ENCODE results near the gene FAM171A1.
"Not testable (repeated sequence)": the region's sequence is repeated elsewhere in the genome, so short reads cannot be mapped to it uniquely, and the experiment has no call there.

The FAM171A1 gene

GRCh38 chr10:15393139-15393825 lies 22.2 kb upstream of the FAM171A1 start:
- Histone ChIP-seq H3K36me3 (ENCODE audit: insufficient read depth, low read depth, low read length) (no peaks in the 10 kb centered on the region), H3K9ac (ENCODE audit: low read depth, low read length) (no peak overlapping the region)

GRCh38 chr10:15391491-15391890 lies 20.4 kb upstream of the FAM171A1 start:
- Histone ChIP-seq H3K9me3 (ENCODE audit: insufficient read depth, low read depth, low read length) (no peaks in the 10 kb centered on the region), H3K4me3 (ENCODE audit: low read length) (no peak overlapping the region), H3K9ac (ENCODE audit: low read depth, low read length) (no peak overlapping the region), H3K27me3 (ENCODE audit: insufficient read depth, low read length) (no peaks in the 10 kb centered on the region), H3K36me3 (ENCODE audit: insufficient read depth, low read depth, low read length) (no peaks in the 10 kb centered on the region), H3K27ac (ENCODE audit: low read length) (no peak overlapping the region), H3K4me1 (ENCODE audit: insufficient read depth, low read length) (no peaks in the 10 kb centered on the region)

More at GRCh38 chr10:15393139-15393825, 22.2 kb upstream of the FAM171A1 start:
- Histone ChIP-seq H3K27ac (ENCODE audit: low read length) (no peak overlapping the region), H3K27me3 (ENCODE audit: insufficient read depth, low read length) (no peaks in the 10 kb centered on the region), H3K4me1 (ENCODE audit: insufficient read depth, low read length) (no peaks in the 10 kb centered on the region), H3K4me3 (ENCODE audit: low read length) (no peak overlapping the region), H3K9me3 (ENCODE audit: insufficient read depth, low read depth, low read length) (no peaks in the 10 kb centered on the region)

GRCh38 chr10:15388172-15388571 lies 17.1 kb upstream of the FAM171A1 start:
- H3K36me3 ChIP-seq (ENCODE audit: insufficient read depth, low read depth, low read length); H3K9me3 ChIP-seq (ENCODE audit: insufficient read depth, low read depth, low read length); H3K27ac ChIP-seq (ENCODE audit: low read length); H3K4me3 ChIP-seq (ENCODE audit: low read length); H3K4me1 ChIP-seq (ENCODE audit: insufficient read depth, low read length); H3K27me3 ChIP-seq (ENCODE audit: insufficient read depth, low read length); H3K9ac ChIP-seq (ENCODE audit: low read depth, low read length): not testable (repeated sequence)

GRCh38 chr10:15387021-15387420 lies 15.9 kb upstream of the FAM171A1 start:
- H3K36me3 ChIP-seq (ENCODE audit: insufficient read depth, low read depth, low read length), result no peaks in the 10 kb centered on the region
- no peak overlapping the region for H3K4me3 ChIP-seq (ENCODE audit: low read length)
- H3K9me3 ChIP-seq (ENCODE audit: insufficient read depth, low read depth, low read length), result no peaks in the 10 kb centered on the region
- no peak overlapping the region for H3K27ac ChIP-seq (ENCODE audit: low read length)
- no peak overlapping the region for H3K9ac ChIP-seq (ENCODE audit: low read depth, low read length)
- H3K27me3 ChIP-seq (ENCODE audit: insufficient read depth, low read length), result no peaks in the 10 kb centered on the region
- H3K4me1 ChIP-seq (ENCODE audit: insufficient read depth, low read length), result no peaks in the 10 kb centered on the region

GRCh38 chr10:15385552-15386455 lies 14.7 kb upstream of the FAM171A1 start:
- H3K4me1 ChIP-seq (ENCODE audit: insufficient read depth, low read length), result no peaks in the 10 kb centered on the region
- no peak overlapping the region for H3K9ac ChIP-seq (ENCODE audit: low read depth, low read length)
- H3K27ac ChIP-seq (ENCODE audit: low read length), result no peak overlapping the region
- H3K27me3 ChIP-seq (ENCODE audit: insufficient read depth, low read length), result no peaks in the 10 kb centered on the region
- H3K4me3 ChIP-seq (ENCODE audit: low read length), result no peak overlapping the region
- H3K36me3 ChIP-seq (ENCODE audit: insufficient read depth, low read depth, low read length), result no peaks in the 10 kb centered on the region
- no peaks in the 10 kb centered on the region for H3K9me3 ChIP-seq (ENCODE audit: insufficient read depth, low read depth, low read length)

- Histone ChIP-seq H3K9me3 (ENCODE audit: insufficient read depth, low read depth, low read length) (no peaks in the 10 kb centered on the region), H3K27ac (ENCODE audit: low read length) (no peak overlapping the region), H3K27me3 (ENCODE audit: insufficient read depth, low read length) (no peaks in the 10 kb centered on the region), H3K36me3 (ENCODE audit: insufficient read depth, low read depth, low read length) (no peaks in the 10 kb centered on the region), H3K9ac (ENCODE audit: low read depth, low read length) (no peak overlapping the region), H3K4me3 (ENCODE audit: low read length) (no peak overlapping the region), H3K4me1 (ENCODE audit: insufficient read depth, low read length) (no peaks in the 10 kb centered on the region)
Measured at GRCh38 chr10:15381420-15381819, 10.3 kb upstream of the FAM171A1 start.

- no peak overlapping the region for H3K4me3 ChIP-seq (ENCODE audit: low read length)
- no peaks in the 10 kb centered on the region; the same call in 1 of the 2 replicates for H3K4me1 ChIP-seq (ENCODE audit: insufficient read depth, low read length)
- H3K27me3 ChIP-seq (ENCODE audit: insufficient read depth, low read length), result no peaks in the 10 kb centered on the region
- no peaks in the 10 kb centered on the region for H3K9me3 ChIP-seq (ENCODE audit: insufficient read depth, low read depth, low read length)
- no peak overlapping the region for H3K27ac ChIP-seq (ENCODE audit: low read length)
- H3K9ac ChIP-seq (ENCODE audit: low read depth, low read length), result no peak overlapping the region
- no peaks in the 10 kb centered on the region for H3K36me3 ChIP-seq (ENCODE audit: insufficient read depth, low read depth, low read length)
Measured at GRCh38 chr10:15379078-15379477, 8.0 kb upstream of the FAM171A1 start.

- Histone ChIP-seq H3K4me3 (ENCODE audit: low read length) (no peak overlapping the region), H3K27me3 (ENCODE audit: insufficient read depth, low read length) (no peaks in the 10 kb centered on the region), H3K9me3 (ENCODE audit: insufficient read depth, low read depth, low read length) (no peaks in the 10 kb centered on the region), H3K36me3 (ENCODE audit: insufficient read depth, low read depth, low read length) (no peaks in the 10 kb centered on the region), H3K27ac (ENCODE audit: low read length) (no peak overlapping the region), H3K9ac (ENCODE audit: low read depth, low read length) (no peak overlapping the region), H3K4me1 (ENCODE audit: insufficient read depth, low read length) (no peaks in the 10 kb centered on the region; the same call in 1 of the 2 replicates)
Measured at GRCh38 chr10:15378569-15378968, 7.5 kb upstream of the FAM171A1 start.

GRCh38 chr10:15374566-15374965 lies 3.5 kb upstream of the FAM171A1 start:
- peaks cover 13% of the 10 kb centered on the region; the same call in 1 of the 2 replicates for H3K27me3 ChIP-seq (ENCODE audit: insufficient read depth, low read length)
- no peak overlapping the region for H3K27ac ChIP-seq (ENCODE audit: low read length)
- H3K4me1 ChIP-seq (ENCODE audit: insufficient read depth, low read length), result peaks cover 1% of the 10 kb centered on the region; the same call in 1 of the 2 replicates
- H3K36me3 ChIP-seq (ENCODE audit: insufficient read depth, low read depth, low read length), result no peaks in the 10 kb centered on the region
- H3K9me3 ChIP-seq (ENCODE audit: insufficient read depth, low read depth, low read length), result no peaks in the 10 kb centered on the region
- no peak overlapping the region for H3K4me3 ChIP-seq (ENCODE audit: low read length)
- H3K9ac ChIP-seq (ENCODE audit: low read depth, low read length), result no peak overlapping the region

- Histone ChIP-seq H3K4me3 (ENCODE audit: low read length) (no peak overlapping the region), H3K27me3 (ENCODE audit: insufficient read depth, low read length) (peaks cover 17% of the 10 kb centered on the region; the same call in 1 of the 2 replicates), H3K27ac (ENCODE audit: low read length) (no peak overlapping the region), H3K4me1 (ENCODE audit: insufficient read depth, low read length) (peaks cover 4% of the 10 kb centered on the region; the same call in 1 of the 2 replicates), H3K9me3 (ENCODE audit: insufficient read depth, low read depth, low read length) (no peaks in the 10 kb centered on the region), H3K9ac (ENCODE audit: low read depth, low read length) (no peak overlapping the region), H3K36me3 (ENCODE audit: insufficient read depth, low read depth, low read length) (no peaks in the 10 kb centered on the region)
Measured at GRCh38 chr10:15374156-15374555, 3.1 kb upstream of the FAM171A1 start.

- no peak overlapping the region for H3K9ac ChIP-seq (ENCODE audit: low read depth, low read length)
- no peaks in the 10 kb centered on the region for H3K9me3 ChIP-seq (ENCODE audit: insufficient read depth, low read depth, low read length)
- H3K27ac ChIP-seq (ENCODE audit: low read length), result no peak overlapping the region
- H3K4me3 ChIP-seq (ENCODE audit: low read length), result no peak overlapping the region
- H3K27me3 ChIP-seq (ENCODE audit: insufficient read depth, low read length), result peaks cover 24% of the 10 kb centered on the region
- H3K4me1 ChIP-seq (ENCODE audit: insufficient read depth, low read length), result peaks cover 10% of the 10 kb centered on the region
- no peaks in the 10 kb centered on the region for H3K36me3 ChIP-seq (ENCODE audit: insufficient read depth, low read depth, low read length)
Measured at GRCh38 chr10:15373199-15373598, 2.1 kb upstream of the FAM171A1 start.

Measured in iPS-20b (cell line).